HepG2 (cell line): Measurements from ENCODE around the gene C6orf15. TPM values are rescaled to one million over a fixed set of nuclear protein-coding genes. Genes with fewer than 3 reads are reported as not detected.
A peak's percentile ranks its signal among the peaks of the same experiment; 100 is the strongest.

Experiments
- ATF4 ChIP-seq, 2 experiments: fragments of 450-650 bp in 1 of 2; sonication (generic) in 1 of 2; formaldehyde crosslinking; IDR thresholded peaks; 2 replicates each; pipeline versions ENCODE4 v1.5.0 to v1.8.0; 2020 to 2022; ENCODE audit warnings: mild to moderate bottlenecking in 1 of 2, missing genetic modification reagents in 1 of 2
- CREM ChIP-seq, 2 experiments: sonication (generic) in 1 of 2; formaldehyde crosslinking in 1 of 2; IDR thresholded peaks; 2 replicates each; pipeline versions ENCODE4 v1.4.0 to v1.6.1; 2016 to 2020; ENCODE audit warnings: antibody characterized with exemption in 1 of 2, mild to moderate bottlenecking in 1 of 2, missing genetic modification reagents in 1 of 2
- FOXA3 ChIP-seq: IDR thresholded peaks from 2 replicates; pipeline ENCODE4 v1.6.1; 2016; ENCODE audit warnings: missing genetic modification reagents, missing compliant biosample characterization
- GATAD1 ChIP-seq: IDR thresholded peaks from 2 replicates; pipeline ENCODE4 v1.6.1; 2016; ENCODE audit warnings: missing genetic modification reagents, missing compliant biosample characterization
- HOXD1 ChIP-seq: sonication (generic); formaldehyde crosslinking; IDR thresholded peaks from 2 replicates; pipeline ENCODE4 v1.5.0; 2020; ENCODE audit warnings: missing genetic modification reagents
- MNT ChIP-seq: fragments of 450-650 bp; IDR thresholded peaks from 2 replicates; pipeline ENCODE4 v1.6.1; 2016
- NONO ChIP-seq, 2 experiments: fragments of 450-650 bp in 1 of 2; sonication (generic) in 1 of 2; formaldehyde crosslinking in 1 of 2; IDR thresholded peaks in 1 of 2; conservative IDR thresholded peaks in 1 of 2; 2 replicates each; pipeline versions ENCODE4 v1.6.1 to v1.8.0; 2017 to 2022; ENCODE audit warnings: mild to moderate bottlenecking in 1 of 2, missing genetic modification reagents in 1 of 2, moderate library complexity in 1 of 2
- NR2C2 ChIP-seq: sonication (generic); formaldehyde crosslinking; IDR thresholded peaks from 2 replicates; pipeline ENCODE4 v1.4.0; 2020; ENCODE audit warnings: missing genetic modification reagents, mild to moderate bottlenecking, moderate library complexity, borderline replicate concordance
- SMAD3 ChIP-seq: sonication (generic); formaldehyde crosslinking; IDR thresholded peaks from 2 replicates; pipeline ENCODE4 v1.4.0; 2020; ENCODE audit warnings: missing genetic modification reagents
- TOPORS ChIP-seq: sonication (generic); formaldehyde crosslinking; IDR thresholded peaks from 2 replicates; pipeline ENCODE4 v1.8.0; 2023; ENCODE audit warnings: mild to moderate bottlenecking, missing genetic modification reagents
- ZBTB39 ChIP-seq: sonication (generic); formaldehyde crosslinking; IDR thresholded peaks from 2 replicates; pipeline ENCODE4 v1.5.0; 2020; ENCODE audit warnings: missing genetic modification reagents
- ZBTB42 ChIP-seq: sonication (generic); formaldehyde crosslinking; IDR thresholded peaks from 2 replicates; pipeline ENCODE4 v1.5.0; 2020; ENCODE audit warnings: mild to moderate bottlenecking, missing genetic modification reagents
- ZBTB7B ChIP-seq: sonication (generic); formaldehyde crosslinking; IDR thresholded peaks from 2 replicates; pipeline ENCODE4 v1.4.0; 2020; ENCODE audit warnings: missing genetic modification reagents
- ZFP36L1 ChIP-seq: sonication (generic); formaldehyde crosslinking; IDR thresholded peaks from 2 replicates; pipeline ENCODE4 v1.8.0; 2022; ENCODE audit warnings: mild to moderate bottlenecking, missing genetic modification reagents, moderate library complexity
- ZFP90 ChIP-seq: sonication (generic); formaldehyde crosslinking; IDR thresholded peaks from 2 replicates; pipeline ENCODE4 v1.8.0; 2022; ENCODE audit warnings: missing genetic modification reagents, mild to moderate bottlenecking, inconsistent platforms, borderline replicate concordance
- ZHX2 ChIP-seq, 2 experiments: sonication (generic) in 1 of 2; formaldehyde crosslinking in 1 of 2; IDR thresholded peaks; 2 replicates each; pipeline versions ENCODE4 v1.6.1 to v1.9.0; 2014 to 2022; ENCODE audit warnings: antibody characterized with exemption in 1 of 2, borderline replicate concordance in 1 of 2, inconsistent platforms in 1 of 2, low read depth in 1 of 2, missing genetic modification reagents in 1 of 2
- ZSCAN31 ChIP-seq: sonication (generic); formaldehyde crosslinking; IDR thresholded peaks from 2 replicates; pipeline ENCODE4 v1.5.0; 2020; ENCODE audit warnings: low read depth, mild to moderate bottlenecking, missing genetic modification reagents
- polyA plus RNA-seq, 8 experiments: library from polyadenylated mRNA; depleted of rRNA in 3 of 8; stranded (reverse) in 7 of 8; unstranded in 1 of 8; fragments of >200 nt; fragmentation: Illumina TruSeq in 4 of 8; extraction: Trizol in 4 of 8; gene quantifications; 2 replicates each; pipeline versions ENCODE4 v1.2.1 to v1.2.3, GENCODE V29; 2011 to 2016; ENCODE audit warnings: low read depth in 4 of 8, missing spikeins in 1 of 8, mixed read lengths in 1 of 8; ENCODE audit not compliant: insufficient read depth in 1 of 8
- total RNA-seq, 5 experiments: library from RNA; depleted of rRNA; stranded (reverse); fragments of >200 nt; fragmentation: Illumina TruSeq; extraction: Trizol; gene quantifications; 2 replicates each; pipeline ENCODE4 v1.2.3, GENCODE V29; 2016; ENCODE audit warnings: low read depth in 1 of 5

Gene C6orf15
- total and polyA plus RNA-seq, 2 of the 13 experiments (the other 11 are each of a cell fraction or from before 2014, with no cell fraction given), result not detected

- TF ChIP-seq ZSCAN31 (CRISPR knock-in tag) (peak; percentile 73), ZBTB7B (CRISPR knock-in tag) (0 out of 2 replicates have a peak, but pooled peaks have one; percentile 15), ZBTB39 (CRISPR knock-in tag) (no peak), ZFP36L1 (peak; percentile 96), HOXD1 (no peak), ATF4 (CRISPR knock-in tag; IDR thresholded peaks at IDR 0.05) (peak in 1 of 2 experiments; percentile 85; a peak in 2 of 4 replicates), NONO (IDR thresholded peaks at IDR 0.05) (no peak), NONO (CRISPR knock-in tag; conservative IDR thresholded peaks at IDR 0.05) (peak; percentile 67; the same call in 1 of the 2 replicates), SMAD3 (CRISPR knock-in tag) (0 out of 2 replicates have a peak, but pooled peaks have one; percentile 28), NR2C2 (CRISPR knock-in tag) (no peak), ZFP90 (CRISPR knock-in tag) (no peak; the same call in 1 of the 2 replicates), FOXA3 (CRISPR knock-in tag) (no peak; the same call in 1 of the 2 replicates), TOPORS (CRISPR knock-in tag) (peak; percentile 90; the same call in 1 of the 2 replicates), GATAD1 (CRISPR knock-in tag) (peak; percentile 68), ZBTB42 (CRISPR knock-in tag) (no peak), MNT (peak; percentile 57), CREM (IDR thresholded peaks at IDR 0.05) (0 out of 2 replicates have a peak, but pooled peaks have one; percentile 48), CREM (CRISPR knock-in tag; IDR thresholded peaks at IDR 0.05) (no peak), ZHX2 (IDR thresholded peaks at IDR 0.05; ENCODE audit: low read depth) (no peak), ZHX2 (CRISPR knock-in tag; IDR thresholded peaks at IDR 0.05; ENCODE audit: borderline replicate concordance) (no peak)
These were observed 45.9 kb upstream of the C6orf15 start, which contains the start of gene TCF19 (continued) for GRCh38 chr6:31158140-31158862.
